NCI-H2196 treated with DMSO at 0.1 percent for 48 hours (cell line): ENCODE measurements around the gene PRKAR2A.
"Not testable (repeated sequence)": the region's sequence is repeated elsewhere in the genome, so short reads cannot be mapped to it uniquely, and the experiment has no call there.

Experiments
- DNase-seq: peaks from one replicate; lab custom pipeline; 2025; ENCODE audit not compliant: unreplicated experiment; lab: John Stamatoyannopoulos, UW

The PRKAR2A gene

GRCh38 chr3:48837163-48837562, 10.5 kb downstream of the PRKAR2A start:
- DNase-seq: no peak

GRCh38 chr3:48835650-48836366, 11.9 kb downstream of the PRKAR2A start:
- no peak for DNase-seq

- DNase-seq: no peak
Observed at GRCh38 chr3:48832684-48833083, 15.0 kb downstream of the PRKAR2A start.

GRCh38 chr3:48830715-48831114, 17.0 kb downstream of the PRKAR2A start:
- no peak for DNase-seq

- DNase-seq: not testable (repeated sequence)
Observed at GRCh38 chr3:48829525-48829924, 18.1 kb downstream of the PRKAR2A start.

GRCh38 chr3:48827874-48828273, 19.8 kb downstream of the PRKAR2A start:
- not testable (repeated sequence) for DNase-seq

- no peak for DNase-seq
Observed at GRCh38 chr3:48826451-48826850, 21.2 kb downstream of the PRKAR2A start.

GRCh38 chr3:48820612-48821324, 26.9 kb downstream of the PRKAR2A start:
- no peak for DNase-seq

GRCh38 chr3:48819234-48820221, 28.1 kb downstream of the PRKAR2A start:
- DNase-seq: no peak

- no peak for DNase-seq
Observed at GRCh38 chr3:48811524-48811923, 36.1 kb downstream of the PRKAR2A start.

GRCh38 chr3:48804930-48805329, 42.7 kb downstream of the PRKAR2A start:
- DNase-seq: no peak

GRCh38 chr3:48800831-48801230, 46.8 kb downstream of the PRKAR2A start:
- DNase-seq: not testable (repeated sequence)

- DNase-seq: peak; percentile 3
Observed at GRCh38 chr3:48798998-48799397, 48.7 kb downstream of the PRKAR2A start.

GRCh38 chr3:48797626-48798025, 50.0 kb downstream of the PRKAR2A start:
- DNase-seq: no peak

- DNase-seq: no peak
Observed at GRCh38 chr3:48795997-48796732, 51.5 kb downstream of the PRKAR2A start.

- not testable (repeated sequence) for DNase-seq
Observed at GRCh38 chr3:48793484-48793883, 54.2 kb downstream of the PRKAR2A start.

- DNase-seq: no peak
Observed at GRCh38 chr3:48789665-48790064, 58.0 kb downstream of the PRKAR2A start.

GRCh38 chr3:48788544-48789162, 59.0 kb downstream of the PRKAR2A start:
- DNase-seq: no peak

GRCh38 chr3:48784426-48785120, 63.1 kb downstream of the PRKAR2A start:
- DNase-seq: no peak

- no peak for DNase-seq
Observed at GRCh38 chr3:48783304-48783703, 64.4 kb downstream of the PRKAR2A start.
